GM12875 (cell line): ENCODE data around the gene CLEC4G.

ENCODE experiments used
- H3K4me3 ChIP-seq: one replicate; pipeline ENCODE4 v1.5.1; 2011; ENCODE audit warnings: low read depth, low read length, control low read depth
- CTCF ChIP-seq: IDR thresholded peaks from 2 replicates; pipeline ENCODE4 v1.5.1; 2011; ENCODE audit warnings: low read depth, mild to moderate bottlenecking, control low read depth, inconsistent platforms, low read length, moderate library complexity, borderline replicate concordance; ENCODE audit not compliant: insufficient read depth

CLEC4G gene

GRCh38 chr19:7732045-7732444 is at the start of gene CLEC4G:
Gene CLEC4G, minus strand, starts transcription at chr19:7732110. Its CDS starts 8 bp downstream, at chr19:7732102.
- no peak for TF ChIP-seq CTCF
- H3K4me3 ChIP-seq, result no peak within 1 kb of the TSS

DNA sequence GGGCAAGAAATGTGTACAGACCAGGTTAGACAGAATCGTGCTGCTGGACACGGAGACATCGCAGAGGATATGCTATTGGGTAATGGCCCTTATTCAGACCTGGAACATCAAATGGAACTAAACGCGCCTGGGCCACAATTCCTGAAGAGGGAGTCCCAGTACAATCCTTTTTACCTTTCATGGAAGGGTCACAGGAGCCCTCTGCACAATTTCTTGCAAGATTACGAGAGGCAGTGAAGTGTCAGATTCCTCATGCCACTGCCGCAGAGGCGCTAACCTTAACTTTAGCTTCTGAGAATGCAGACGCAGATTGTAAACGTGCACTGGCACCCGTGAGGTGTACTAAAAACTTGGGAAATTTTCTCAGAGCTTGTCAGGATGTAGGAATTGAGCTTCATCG is 49.2 kb upstream of the CLEC4G start:
- H3K4me3 ChIP-seq, result no peak overlapping the region
- no peak for TF ChIP-seq CTCF

DNA sequence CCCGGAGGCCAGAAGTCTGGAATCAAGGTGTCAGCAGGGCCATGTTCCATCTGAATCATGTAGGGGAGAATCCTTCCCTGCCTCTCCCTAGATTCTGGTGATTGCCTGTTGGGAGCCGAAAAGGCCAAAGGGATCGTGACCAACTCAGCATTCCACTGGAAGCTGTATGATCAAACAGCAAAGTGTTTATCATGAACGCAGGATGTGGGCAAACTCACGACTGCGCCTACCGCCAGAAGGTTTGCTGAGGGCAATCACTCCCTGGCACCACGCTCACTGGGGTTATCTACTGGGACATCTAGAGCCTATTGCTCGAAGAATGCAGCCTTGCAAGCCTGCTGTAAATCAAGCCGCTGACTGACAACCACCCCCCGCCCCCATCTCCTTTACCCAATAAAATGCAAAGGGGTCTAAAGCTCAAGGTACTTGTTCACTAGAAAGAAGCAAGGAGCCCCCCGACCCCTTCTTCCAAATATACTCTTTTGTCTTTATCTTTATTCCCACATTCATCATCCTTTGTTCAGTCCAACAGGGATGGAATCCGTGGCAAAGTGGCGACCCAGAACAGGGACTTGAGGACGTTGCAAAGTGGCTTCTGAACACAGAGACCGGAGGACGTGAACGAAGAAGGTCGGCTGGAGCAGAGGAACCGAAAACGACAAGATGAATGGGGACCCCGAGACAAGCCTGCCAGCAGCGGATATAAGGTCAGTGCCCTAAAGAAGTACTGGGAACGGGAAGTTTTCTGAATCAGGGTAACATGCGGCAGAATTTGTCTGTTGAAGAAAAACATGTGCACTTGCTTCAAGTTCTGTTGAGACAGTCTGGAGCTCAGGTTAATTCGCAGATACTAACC is 47.9 kb upstream of the CLEC4G start:
- no peak overlapping the region for H3K4me3 ChIP-seq
- no peak for TF ChIP-seq CTCF

DNA sequence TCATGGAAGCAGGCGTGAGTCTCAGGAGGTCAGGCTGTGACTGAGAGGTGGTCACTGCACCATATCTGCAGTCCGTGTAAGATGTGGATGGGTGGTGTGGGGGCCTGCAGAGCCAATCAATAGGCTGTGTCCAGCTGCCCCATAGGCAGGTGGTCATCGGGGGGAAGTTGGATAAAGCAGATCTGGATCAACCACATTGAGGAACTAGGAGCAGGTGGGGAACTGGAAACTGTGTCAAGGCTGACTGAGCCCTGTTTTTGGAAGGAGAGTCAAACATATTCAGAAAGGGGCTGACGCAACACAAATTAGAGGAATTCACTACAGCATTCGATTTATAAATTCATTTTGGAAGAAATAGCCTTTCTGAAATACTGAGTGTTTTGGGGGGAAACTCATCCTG is 46.2 kb upstream of the CLEC4G start:
- TF ChIP-seq CTCF, result no peak
- no peak overlapping the region for H3K4me3 ChIP-seq

GRCh38 chr19:7775761-7776160 is 43.9 kb upstream of the CLEC4G start:
- no peak for TF ChIP-seq CTCF
- H3K4me3 ChIP-seq, result no peak overlapping the region

DNA sequence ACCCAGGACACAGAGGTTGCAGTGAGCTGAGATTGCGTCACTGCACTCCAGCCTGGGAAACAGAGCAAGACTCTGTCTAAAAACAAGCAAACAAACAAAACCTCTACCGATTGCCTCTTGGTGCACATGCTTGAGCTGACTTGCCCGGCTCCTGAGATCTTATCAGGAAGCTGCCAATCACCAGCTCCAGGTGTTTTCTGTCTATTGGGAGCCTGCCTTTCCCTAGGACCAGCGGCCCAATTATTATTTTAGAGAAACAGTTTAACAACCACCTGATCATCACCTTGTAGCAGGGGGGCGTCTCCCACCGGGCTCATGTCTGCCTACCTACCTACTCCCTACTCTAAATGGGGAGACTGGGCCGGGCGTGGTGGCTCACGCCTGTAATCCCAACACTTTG is 41.9 kb upstream of the CLEC4G start:
- H3K4me3 ChIP-seq, result no peak overlapping the region
- TF ChIP-seq CTCF, result no peak

DNA sequence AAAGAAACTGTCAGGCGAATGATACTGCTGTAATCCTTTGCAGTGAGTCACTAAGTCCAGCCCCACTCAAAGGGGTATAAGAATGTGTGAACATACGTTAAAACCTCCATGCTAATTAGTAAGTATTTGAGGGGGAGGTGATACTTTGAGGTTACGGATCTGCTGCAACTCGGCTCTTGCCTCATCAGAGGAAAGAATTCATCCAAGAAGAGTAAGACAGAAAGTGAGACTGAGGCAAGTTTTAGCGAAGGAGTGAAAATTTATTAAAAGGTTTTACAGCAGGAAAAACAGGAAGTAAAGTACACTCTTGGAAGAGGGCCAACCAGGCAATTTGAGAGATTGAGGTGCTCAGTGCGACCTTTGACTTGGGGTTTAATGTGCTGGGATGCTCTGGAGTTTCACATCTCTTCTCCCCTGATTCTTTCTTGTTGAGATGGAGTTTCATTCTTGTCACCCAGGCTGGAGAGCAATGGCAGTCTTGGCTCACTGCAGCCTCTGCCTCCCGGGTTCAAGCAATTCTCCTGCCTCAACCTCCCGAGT is 40.9 kb upstream of the CLEC4G start:
- TF ChIP-seq CTCF, result no peak
- H3K4me3 ChIP-seq, result no peak overlapping the region
